Dendritic cell treated with granulocyte-macrophage colony-stimulating factor and Interleukin-4, amounts not matched to agents 40 ng/mL and 50 ng/mL, for 4 days (primary cell): ENCODE data around the gene APOA1.
"Not testable (repeated sequence)": the region's sequence is repeated elsewhere in the genome, so short reads cannot be mapped to it uniquely, and the experiment has no call there.

ENCODE experiments used
- H3K27ac Mint-ChIP-seq: one replicate; pipeline ENCODE4 v1.8.0; 2022; ENCODE audit warnings: mild to moderate bottlenecking, mixed read lengths
- H3K27me3 Mint-ChIP-seq: one replicate; pipeline ENCODE4 v1.8.0; 2022; ENCODE audit warnings: mild to moderate bottlenecking, mixed read lengths
- H3K36me3 Mint-ChIP-seq: one replicate; pipeline ENCODE4 v1.8.0; 2022; ENCODE audit warnings: low read depth, mixed read lengths
- H3K4me1 Mint-ChIP-seq: one replicate; pipeline ENCODE4 v1.8.0; 2022; ENCODE audit warnings: low read depth, mixed read lengths
- H3K4me3 Mint-ChIP-seq: one replicate; pipeline ENCODE4 v1.8.0; 2022; ENCODE audit warnings: mild to moderate bottlenecking, moderate library complexity, mixed read lengths
- H3K9me3 Mint-ChIP-seq: one replicate; pipeline ENCODE4 v1.8.0; 2022; ENCODE audit warnings: mixed read lengths
- intact Hi-C: fragments of 100-400 bp; cut with micrococcal nuclease; formaldehyde crosslinking; loops from one replicate; pipeline ENCODE4 v1.15.0; 2022

APOA1 gene

DNA sequence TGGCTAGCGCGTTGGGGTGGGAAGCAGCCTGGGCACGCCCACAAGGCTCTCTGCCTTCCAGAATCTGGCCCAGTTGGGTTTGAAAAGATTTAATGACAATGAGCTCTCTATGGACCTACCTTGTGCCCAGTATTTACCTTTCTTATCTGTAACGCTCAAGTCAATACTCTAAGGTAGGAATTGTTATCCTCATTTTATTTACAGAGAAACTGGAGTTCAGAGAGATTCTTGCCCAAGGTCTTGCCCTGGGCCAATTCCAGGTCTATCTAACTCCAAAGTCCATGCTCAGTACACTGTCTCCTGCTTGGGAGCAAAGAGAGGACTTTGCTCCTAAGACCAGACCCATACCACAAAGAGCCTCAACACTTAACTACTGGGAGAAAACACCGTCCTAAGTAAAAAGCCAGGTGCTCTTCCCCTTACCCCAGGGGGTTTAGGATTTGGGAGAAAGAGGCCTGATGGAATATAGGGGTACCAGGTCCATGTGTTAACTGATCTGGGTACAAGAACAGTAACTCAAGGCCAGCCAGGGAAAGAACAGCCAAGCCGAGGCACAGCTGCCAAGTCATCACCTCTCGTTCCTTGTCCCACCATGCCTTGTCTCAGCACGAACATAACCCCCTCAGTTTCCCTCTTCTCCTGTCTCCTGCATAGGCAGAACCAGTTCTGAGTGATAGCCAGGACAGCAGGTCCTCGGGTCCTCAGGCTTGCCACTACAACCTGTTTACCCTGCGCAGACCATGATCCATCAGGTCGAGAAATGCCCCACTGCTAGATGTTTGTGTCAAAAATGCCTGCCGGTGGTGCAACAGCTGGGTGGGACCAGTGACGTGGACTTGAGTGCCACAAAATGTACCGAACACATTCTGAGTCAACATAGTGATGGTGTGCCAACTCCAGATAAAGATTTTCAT is 28.9 kb downstream of the APOA1 start:
- H3K27me3 Mint-ChIP-seq: no peaks in the 10 kb centered on the region
- no peaks in the 10 kb centered on the region for H3K4me1 Mint-ChIP-seq
- no peaks in the 10 kb centered on the region for H3K9me3 Mint-ChIP-seq
- H3K36me3 Mint-ChIP-seq: no peaks in the 10 kb centered on the region
- H3K27ac Mint-ChIP-seq: no peak overlapping the region
- H3K4me3 Mint-ChIP-seq: no peak overlapping the region
- intact Hi-C loops: no loop called here

DNA sequence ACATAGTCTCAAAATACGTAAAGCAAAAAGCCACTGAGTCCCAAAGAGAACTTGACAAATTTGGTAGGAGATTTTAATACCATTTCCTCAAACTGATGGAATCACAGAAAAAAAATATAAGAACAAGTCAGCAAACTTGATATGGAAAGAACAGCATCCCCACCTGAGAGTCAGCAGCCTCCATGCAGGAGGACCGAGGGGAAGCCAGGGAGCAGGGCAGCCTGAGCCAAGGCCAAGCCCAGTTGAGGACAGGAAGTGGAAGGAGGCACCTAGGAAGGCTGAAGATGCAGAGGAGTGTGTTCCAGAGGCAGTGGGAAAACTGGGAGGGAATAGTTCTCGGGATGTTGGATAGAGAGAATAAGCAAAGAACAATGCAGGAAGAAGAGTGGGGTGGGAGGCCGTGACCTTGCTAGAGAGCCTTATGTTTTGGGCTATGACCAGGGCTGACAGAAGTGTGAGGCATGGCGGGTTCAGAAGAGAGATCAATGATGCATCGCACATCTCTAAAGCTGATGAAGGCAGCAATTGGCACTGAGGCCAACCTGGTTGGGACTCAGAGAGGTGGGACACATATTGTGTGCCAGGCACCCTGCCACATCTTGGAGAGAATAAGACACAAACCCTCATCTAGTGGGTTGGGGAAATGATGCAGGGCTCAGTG is 29.7 kb downstream of the APOA1 start:
- no peaks in the 10 kb centered on the region for H3K9me3 Mint-ChIP-seq
- peaks cover 1% of the 10 kb centered on the region for H3K27me3 Mint-ChIP-seq
- H3K4me1 Mint-ChIP-seq: no peaks in the 10 kb centered on the region
- intact Hi-C loops: no loop called here
- H3K27ac Mint-ChIP-seq: no peak overlapping the region
- no peak overlapping the region for H3K4me3 Mint-ChIP-seq
- no peaks in the 10 kb centered on the region for H3K36me3 Mint-ChIP-seq

DNA sequence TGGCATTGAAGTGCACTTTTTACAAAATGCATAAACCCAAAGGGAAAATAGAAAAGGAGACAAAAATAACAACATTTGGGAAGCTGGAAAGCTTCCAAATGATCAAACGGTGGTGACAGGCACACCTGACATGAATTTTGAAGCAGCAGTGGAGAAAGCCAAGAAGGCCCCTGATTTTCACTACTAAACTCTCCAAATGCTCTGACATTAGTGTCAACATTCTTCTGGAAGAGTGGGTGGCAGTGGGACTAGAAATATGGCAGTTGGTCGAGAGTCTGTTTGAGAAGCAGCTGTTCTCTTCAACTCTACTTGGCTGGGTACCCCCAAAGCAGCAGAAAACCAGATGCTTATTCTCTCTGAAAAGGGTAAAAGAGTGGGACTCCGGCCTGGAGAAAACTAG is 33.4 kb downstream of the APOA1 start:
- Mint-ChIP-seq H3K9me3 (no peaks in the 10 kb centered on the region), H3K4me3 (no peak overlapping the region), H3K4me1 (no peaks in the 10 kb centered on the region), H3K36me3 (no peaks in the 10 kb centered on the region), H3K27ac (no peak overlapping the region), H3K27me3 (peaks cover 7% of the 10 kb centered on the region)
- intact Hi-C loops: no loop called here

DNA sequence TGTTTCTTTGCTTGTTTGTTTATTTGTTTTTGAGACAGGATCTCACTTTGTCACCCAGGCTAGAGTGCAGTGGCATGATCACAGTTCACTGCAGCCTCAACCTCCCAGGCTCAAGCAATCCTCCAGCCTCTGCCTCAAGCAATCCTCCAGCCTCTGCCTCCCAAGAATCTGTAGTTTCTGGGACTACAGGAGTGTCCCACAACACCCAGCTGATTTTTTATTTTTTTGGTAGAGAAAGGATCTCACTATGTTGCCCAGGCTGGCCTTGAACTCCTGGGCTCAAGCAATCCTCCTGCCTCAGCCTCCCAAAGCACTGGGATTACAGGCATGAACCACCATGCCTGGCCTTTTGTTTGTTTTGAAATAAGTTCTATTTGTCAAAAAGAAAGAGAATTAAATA is 35.8 kb downstream of the APOA1 start:
- H3K9me3 Mint-ChIP-seq, intact Hi-C loops, H3K27ac Mint-ChIP-seq, H3K4me1 Mint-ChIP-seq, H3K36me3 Mint-ChIP-seq, H3K4me3 Mint-ChIP-seq, H3K27me3 Mint-ChIP-seq: not testable (repeated sequence)

DNA sequence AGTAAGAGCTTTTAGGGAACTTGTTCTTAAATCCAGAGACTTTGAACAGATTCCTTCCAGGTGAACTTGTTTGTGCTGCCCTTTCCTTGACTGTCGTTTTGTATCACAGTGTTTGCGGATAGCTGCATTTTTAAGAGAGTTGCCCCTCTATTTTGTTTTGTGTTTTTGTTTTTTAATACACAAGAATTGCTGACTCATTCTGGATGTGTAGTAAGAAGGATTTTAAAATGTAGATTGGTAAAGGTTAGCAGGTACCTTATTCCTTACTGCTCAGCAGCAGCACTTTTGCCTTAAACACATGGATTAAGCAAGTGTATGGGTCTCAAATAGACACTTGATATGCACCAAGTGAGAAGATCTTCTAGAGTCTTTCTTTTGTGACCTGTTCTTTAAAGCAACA is 36.8 kb downstream of the APOA1 start:
- H3K4me1 Mint-ChIP-seq: no peaks in the 10 kb centered on the region
- H3K4me3 Mint-ChIP-seq: no peak overlapping the region
- H3K36me3 Mint-ChIP-seq: no peaks in the 10 kb centered on the region
- H3K27ac Mint-ChIP-seq: no peak overlapping the region
- no peaks in the 10 kb centered on the region for H3K9me3 Mint-ChIP-seq
- intact Hi-C loops: no loop called here
- peaks cover 10% of the 10 kb centered on the region for H3K27me3 Mint-ChIP-seq

DNA sequence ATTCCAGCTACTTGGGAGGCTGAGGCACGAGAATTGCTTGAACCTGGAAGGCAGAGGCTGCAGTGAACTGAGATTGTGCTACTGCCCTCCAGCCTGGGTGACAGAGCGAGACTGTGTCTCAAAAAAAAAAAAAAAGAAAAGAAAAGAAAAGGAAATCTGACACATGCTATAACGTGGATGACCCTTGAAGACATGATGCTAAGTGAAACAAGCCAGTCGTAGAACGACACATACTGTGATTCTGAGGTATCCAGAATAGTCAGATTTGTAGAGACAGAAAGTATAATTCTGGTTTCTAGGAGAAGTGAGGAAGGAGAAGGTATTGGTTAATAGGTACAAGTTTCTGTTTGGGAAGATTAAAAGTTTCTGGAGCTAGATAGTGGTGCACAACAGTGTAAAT is 39.1 kb downstream of the APOA1 start:
- Mint-ChIP-seq H3K9me3 (no peaks in the 10 kb centered on the region), H3K4me1 (no peaks in the 10 kb centered on the region), H3K27me3 (peaks cover 12% of the 10 kb centered on the region), H3K4me3 (no peak overlapping the region), H3K36me3 (no peaks in the 10 kb centered on the region), H3K27ac (no peak overlapping the region)
- intact Hi-C loops: no loop called here

DNA sequence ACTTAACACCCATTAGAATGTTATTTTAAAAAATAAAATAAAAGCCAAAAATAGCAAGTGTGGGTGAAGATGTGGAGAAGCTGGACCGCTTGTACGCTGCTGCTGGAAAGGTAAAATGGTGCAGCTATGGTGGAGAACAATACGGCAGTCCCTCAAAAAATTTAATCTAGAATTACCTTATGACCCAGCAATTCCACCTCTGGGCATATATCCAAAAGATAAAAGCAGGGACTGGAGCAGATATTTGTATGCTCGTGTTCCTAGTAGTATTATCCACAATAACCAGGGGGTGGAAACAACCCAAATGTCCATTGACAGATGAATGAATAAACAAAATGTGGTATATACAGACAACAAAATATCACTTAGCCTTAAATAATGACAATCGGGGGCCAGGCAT is 39.6 kb downstream of the APOA1 start:
- Mint-ChIP-seq H3K4me3 (no peak overlapping the region), H3K27ac (no peak overlapping the region), H3K9me3 (no peaks in the 10 kb centered on the region), H3K27me3 (peaks cover 11% of the 10 kb centered on the region), H3K36me3 (no peaks in the 10 kb centered on the region), H3K4me1 (peaks cover 4% of the 10 kb centered on the region)
- intact Hi-C loops: no loop called here

DNA sequence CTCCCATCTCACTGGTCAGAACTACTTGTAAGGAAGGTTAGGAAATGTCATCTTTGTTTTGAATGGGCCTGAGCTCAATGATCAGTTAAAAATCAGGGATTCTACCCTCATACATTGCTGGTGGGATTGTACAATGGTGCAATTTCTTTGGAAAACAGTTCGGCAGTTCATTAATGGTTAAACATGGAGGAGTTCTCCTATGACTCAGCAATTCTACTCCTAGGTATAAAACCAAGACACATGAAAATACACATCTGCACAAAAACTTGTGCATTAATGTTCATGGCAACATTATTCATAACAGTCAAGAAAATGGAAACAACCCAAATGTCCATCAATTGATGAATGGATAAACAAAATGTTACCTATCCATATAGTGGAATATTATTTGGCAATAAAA is 40.9 kb downstream of the APOA1 start:
- Mint-ChIP-seq H3K27ac (no peak overlapping the region), H3K36me3 (no peaks in the 10 kb centered on the region), H3K4me3 (no peak overlapping the region), H3K4me1 (peaks cover 6% of the 10 kb centered on the region), H3K9me3 (no peaks in the 10 kb centered on the region), H3K27me3 (peaks cover 10% of the 10 kb centered on the region)
- intact Hi-C loops: no loop called here

DNA sequence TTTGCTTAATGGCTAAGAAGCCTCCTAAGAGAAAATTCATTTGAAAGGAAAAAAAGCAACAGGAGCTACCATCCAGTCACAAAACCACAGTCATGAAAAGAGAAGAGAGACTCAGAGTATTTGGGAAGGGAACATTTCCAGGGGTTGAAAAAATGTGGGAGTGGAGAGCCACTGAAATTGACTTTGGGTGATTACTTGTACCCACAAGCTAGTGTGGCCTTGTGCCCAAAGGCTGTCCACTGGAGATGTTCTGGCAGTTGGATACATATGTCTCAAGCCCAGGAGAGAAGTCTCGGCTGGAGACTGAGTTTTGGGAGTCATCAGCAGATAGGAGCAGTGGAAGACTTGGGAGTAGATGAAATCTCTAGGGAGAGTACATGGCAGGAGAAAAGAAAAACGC is 42.6 kb downstream of the APOA1 start:
- intact Hi-C loops: loop anchor here (5.0 kb wide), 1 partner anchor 42 kb away; the partner anchor contains the start of gene APOA1

DNA sequence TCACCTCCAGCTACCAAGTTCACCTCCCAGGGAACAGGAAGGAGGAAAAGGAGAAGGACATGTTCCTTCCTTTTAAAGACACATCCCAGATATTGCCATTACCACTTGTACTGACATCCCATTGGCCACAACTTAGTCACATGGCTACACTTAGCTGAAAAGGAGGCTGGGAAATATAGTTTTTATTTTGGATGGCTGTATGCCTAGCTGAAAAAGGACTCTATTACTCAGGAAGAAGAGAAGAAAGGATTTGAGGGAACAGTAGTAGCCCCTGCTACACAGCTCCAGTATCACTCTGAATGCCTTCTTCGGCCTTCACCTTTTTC is 43.7 kb downstream of the APOA1 start:
- Mint-ChIP-seq H3K27me3 (peaks cover 17% of the 10 kb centered on the region), H3K4me3 (no peak overlapping the region), H3K36me3 (no peaks in the 10 kb centered on the region), H3K9me3 (no peaks in the 10 kb centered on the region), H3K27ac (no peak overlapping the region), H3K4me1 (peaks cover 20% of the 10 kb centered on the region)
- intact Hi-C loops: loop anchor here (5.0 kb wide), 1 partner anchor 44 kb away; the partner anchor contains the start of gene APOA1

More for the DNA sequence above, 42.6 kb downstream of the APOA1 start:
- Mint-ChIP-seq H3K9me3 (no peaks in the 10 kb centered on the region), H3K4me1 (peaks cover 16% of the 10 kb centered on the region), H3K36me3 (no peaks in the 10 kb centered on the region), H3K4me3 (no peak overlapping the region), H3K27ac (no peak overlapping the region), H3K27me3 (peaks cover 18% of the 10 kb centered on the region)

DNA sequence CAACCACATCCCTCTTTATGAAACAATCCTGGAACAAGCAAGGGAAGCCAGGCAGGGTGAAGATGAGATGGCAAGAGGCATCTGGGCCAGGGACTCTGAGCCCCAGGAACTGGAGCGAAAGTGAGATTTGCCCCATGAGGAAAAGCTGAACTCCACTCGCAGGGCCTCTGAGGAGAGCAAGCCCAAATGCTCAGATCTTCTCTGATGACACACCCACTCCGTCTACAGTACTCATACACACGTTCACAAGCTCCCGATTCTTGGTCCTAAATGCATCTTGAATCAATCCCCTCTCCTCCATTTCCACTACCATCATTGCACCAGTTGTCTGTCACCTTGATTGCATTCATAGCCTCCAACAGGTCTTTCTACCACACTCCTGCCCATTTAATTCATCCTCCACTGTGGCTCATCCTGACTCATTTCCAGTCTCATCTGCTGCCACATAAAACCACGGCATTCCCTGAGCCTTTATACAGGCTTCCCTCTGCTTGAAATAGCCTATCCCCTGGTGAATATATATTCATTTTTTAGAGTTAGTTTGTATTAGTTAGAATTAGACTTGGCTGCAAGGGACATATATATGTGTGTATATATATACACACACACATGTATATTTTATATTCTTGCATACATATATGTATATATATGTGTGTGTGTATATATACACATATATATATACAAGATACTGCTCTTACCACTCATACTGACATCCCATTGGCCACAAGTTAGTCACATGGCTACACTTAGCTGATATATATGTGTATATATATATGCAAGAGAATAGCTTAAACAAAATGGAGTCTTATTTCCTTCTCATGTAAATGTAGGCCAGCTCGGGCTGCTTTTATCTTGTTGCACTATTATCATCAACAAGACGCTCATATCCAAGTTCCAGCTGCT is 44.3 kb downstream of the APOA1 start:
- H3K4me1 Mint-ChIP-seq: peaks cover 26% of the 10 kb centered on the region
- no peak overlapping the region for H3K27ac Mint-ChIP-seq
- no peak overlapping the region for H3K4me3 Mint-ChIP-seq
- H3K27me3 Mint-ChIP-seq: peaks cover 15% of the 10 kb centered on the region
- intact Hi-C loops: loop anchor here (5.0 kb wide), 1 partner anchor 44 kb away; the partner anchor contains the start of gene APOA1
- no peaks in the 10 kb centered on the region for H3K9me3 Mint-ChIP-seq
- H3K36me3 Mint-ChIP-seq: peaks cover 5% of the 10 kb centered on the region

DNA sequence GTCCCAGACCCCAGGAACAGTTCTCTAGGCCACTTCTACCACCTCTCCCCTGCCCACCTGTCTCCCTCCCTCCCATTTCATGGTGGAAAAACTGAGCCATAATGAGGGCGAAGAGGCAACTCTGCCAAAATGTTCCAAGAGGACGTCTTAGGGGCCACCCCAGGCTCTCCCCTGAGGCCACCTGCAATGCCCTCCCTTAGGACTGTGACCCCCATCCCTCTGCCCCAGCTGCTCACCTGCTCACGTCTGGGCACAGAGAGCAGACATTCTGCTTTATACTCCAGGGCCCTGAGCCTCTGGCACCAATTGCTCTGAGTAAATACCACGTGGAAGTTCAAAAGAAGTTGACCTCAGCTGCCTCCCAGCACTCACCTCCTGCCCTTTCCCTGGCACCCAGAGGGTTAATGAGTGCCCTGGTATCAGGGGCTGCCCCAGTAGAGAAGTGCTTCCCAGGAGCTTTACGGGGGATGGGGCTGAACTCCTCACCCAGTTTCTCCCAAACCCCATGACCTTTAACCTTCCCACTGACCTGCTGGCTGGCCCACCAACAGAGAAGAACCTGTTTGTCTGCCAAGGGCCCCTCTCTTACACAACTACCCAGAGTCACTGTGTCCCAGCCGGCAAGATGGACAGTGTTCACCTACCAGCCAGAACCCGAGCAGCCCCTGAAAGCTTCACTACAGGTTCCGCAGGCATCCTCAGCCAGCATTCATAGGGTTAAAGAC is 45.1 kb downstream of the APOA1 start:
- intact Hi-C loops: loop anchor here (5.0 kb wide), 1 partner anchor 45 kb away; the partner anchor contains the start of gene APOA1
- H3K4me1 Mint-ChIP-seq: peaks cover 27% of the 10 kb centered on the region
- H3K9me3 Mint-ChIP-seq: no peaks in the 10 kb centered on the region
- peaks cover 10% of the 10 kb centered on the region for H3K36me3 Mint-ChIP-seq
- peaks cover 15% of the 10 kb centered on the region for H3K27me3 Mint-ChIP-seq
- H3K27ac Mint-ChIP-seq: no peak overlapping the region
- no peak overlapping the region for H3K4me3 Mint-ChIP-seq

DNA sequence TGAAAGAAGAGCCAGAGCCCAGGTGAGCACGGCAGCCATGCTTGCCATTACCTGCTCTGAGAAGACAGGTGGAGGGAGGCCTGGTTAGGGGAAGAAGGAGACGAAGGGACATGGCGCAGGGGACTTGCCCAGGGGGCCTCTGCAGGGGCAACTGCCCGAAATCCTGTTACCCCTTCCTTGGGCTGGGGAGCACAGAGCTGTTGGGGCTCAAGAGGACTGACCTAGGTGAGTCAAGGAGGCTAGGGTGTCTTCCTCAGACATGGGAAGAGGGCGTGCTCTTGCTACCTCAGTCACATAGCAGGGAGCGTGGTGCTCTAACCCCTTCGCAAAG is 45.6 kb downstream of the APOA1 start, which contains the start of gene APOA5:
Gene APOA5 (minus strand): TSS at position 67 of the 331 bp plus-strand sequence. CDS start 19 bp downstream, at position 48.
- no peaks in the 10 kb centered on the region for H3K9me3 Mint-ChIP-seq
- intact Hi-C loops: loop anchor here (2.0 to 5.0 kb wide), 2 partner anchors 46 to 315 kb away; partner anchors contain the start of gene APOA1
- H3K27me3 Mint-ChIP-seq: peaks cover 15% of the 10 kb centered on the region
- H3K4me1 Mint-ChIP-seq: peaks cover 32% of the 10 kb centered on the region
- H3K36me3 Mint-ChIP-seq: peaks cover 15% of the 10 kb centered on the region
- H3K4me3 Mint-ChIP-seq: no peak within 1 kb of the TSS
- no peak within 1 kb of the TSS for H3K27ac Mint-ChIP-seq
